GM23338 (cell line): ENCODE measurements around the gene PNPLA5. TPM values are rescaled to one million over a fixed set of nuclear protein-coding genes. Genes with fewer than 3 reads are reported as not detected.

ENCODE experiments used
- ATAC-seq: fragments of 200-7000 bp; cut with Tn5 transposase; 3 replicates; pipeline ENCODE4 v1.9.1; 2020
- DNase-seq: peaks from one replicate; pipeline ENCODE4 v3.0.0-alpha.2; 2015; ENCODE audit warnings: low spot score
- H2AFZ ChIP-seq: fragments of 200-600 bp; sonication (generic); 2 replicates; pipeline ENCODE4 v1.8.0; 2016; ENCODE audit warnings: antibody characterized with exemption, mild to moderate bottlenecking, moderate library complexity
- H3F3A ChIP-seq: fragments of 200-600 bp; sonication (generic); replicated peaks from 2 replicates; pipeline ENCODE4 v1.8.0; 2017; ENCODE audit warnings: antibody characterized with exemption, mixed run types, low read depth
- H3K27ac ChIP-seq: fragments of 200-600 bp; sonication (generic); 2 replicates; pipeline ENCODE4 v1.6.1; 2016; ENCODE audit warnings: low read depth
- H3K27me3 ChIP-seq: fragments of 200-600 bp; sonication (generic); 2 replicates; pipeline ENCODE4 v1.8.0; 2016; ENCODE audit warnings: mild to moderate bottlenecking, mixed run types, moderate library complexity; ENCODE audit not compliant: insufficient read depth
- H3K36me3 ChIP-seq: fragments of 200-600 bp; sonication (generic); 2 replicates; pipeline ENCODE4 v1.8.0; 2016; ENCODE audit warnings: mild to moderate bottlenecking; ENCODE audit not compliant: insufficient read depth
- H3K4me1 ChIP-seq: fragments of 200-600 bp; sonication (generic); 2 replicates; pipeline ENCODE4 v1.8.0; 2016; ENCODE audit warnings: mild to moderate bottlenecking, moderate library complexity; ENCODE audit not compliant: insufficient read depth
- H3K4me2 ChIP-seq: fragments of 200-600 bp; sonication (generic); 2 replicates; pipeline ENCODE4 v1.7.1; 2017; ENCODE audit warnings: mixed run types
- H3K4me3 ChIP-seq: fragments of 200-600 bp; sonication (generic); 2 replicates; pipeline ENCODE4 v1.6.1; 2016; ENCODE audit warnings: mixed run types
- H3K79me2 ChIP-seq: fragments of 200-600 bp; sonication (generic); replicated peaks from 2 replicates; pipeline ENCODE4 v1.8.0; 2017; ENCODE audit warnings: mild to moderate bottlenecking; ENCODE audit not compliant: insufficient read depth
- H3K9me2 ChIP-seq: fragments of 200-600 bp; sonication (generic); 2 replicates; pipeline ENCODE4 v1.8.0; 2017; ENCODE audit not compliant: insufficient read depth
- H4K20me1 ChIP-seq: fragments of 200-600 bp; sonication (generic); replicated peaks from 2 replicates; pipeline ENCODE4 v1.8.0; 2017; ENCODE audit warnings: mild to moderate bottlenecking; ENCODE audit not compliant: insufficient read depth
- H3K27ac Mint-ChIP-seq: 2 replicates; pipeline ENCODE4 v1.8.0; 2020; ENCODE audit warnings: inconsistent platforms, mild to moderate bottlenecking, moderate library complexity, mixed read lengths
- H3K27me3 Mint-ChIP-seq: 3 replicates; pipeline ENCODE4 v1.8.0; 2022; ENCODE audit warnings: low read depth, mild to moderate bottlenecking, moderate library complexity, mixed read lengths, inconsistent platforms; ENCODE audit not compliant: insufficient read depth, poor library complexity
- H3K36me3 Mint-ChIP-seq: 3 replicates; pipeline ENCODE4 v1.8.0; 2021; ENCODE audit warnings: low read depth, mild to moderate bottlenecking, inconsistent platforms, moderate library complexity, mixed read lengths
- H3K4me1 Mint-ChIP-seq: 3 replicates; pipeline ENCODE4 v1.8.0; 2020; ENCODE audit warnings: mild to moderate bottlenecking, inconsistent platforms, mixed read lengths
- H3K4me3 Mint-ChIP-seq: 3 replicates; pipeline ENCODE4 v1.8.0; 2021; ENCODE audit warnings: moderate library complexity, mild to moderate bottlenecking, inconsistent platforms, mixed read lengths
- H3K9me3 Mint-ChIP-seq: 3 replicates; pipeline ENCODE4 v1.8.0; 2020; ENCODE audit warnings: moderate library complexity, mild to moderate bottlenecking, inconsistent platforms, mixed read lengths
- CREB1 ChIP-seq: fragments of 250-450 bp; sonication (Bioruptor Pico); IDR thresholded peaks from 2 replicates; pipeline ENCODE4 v1.5.0; 2020; ENCODE audit warnings: low read depth, mild to moderate bottlenecking, moderate library complexity
- EZH2 ChIP-seq: fragments of 200-600 bp; sonication (generic); IDR thresholded peaks from one replicate; pipeline ENCODE4 v1.8.0; 2017; ENCODE audit warnings: antibody characterized with exemption, mild to moderate bottlenecking, low read depth; ENCODE audit not compliant: unreplicated experiment
- EZH2phosphoT487 ChIP-seq: fragments of 200-600 bp; sonication (generic); IDR thresholded peaks from one replicate; pipeline ENCODE4 v1.8.1; 2018; ENCODE audit warnings: antibody characterized with exemption; ENCODE audit not compliant: unreplicated experiment
- JUNB ChIP-seq: IDR thresholded peaks from one replicate; pipeline ENCODE4 v1.6.1; 2016; ENCODE audit warnings: antibody characterized with exemption; ENCODE audit not compliant: unreplicated experiment
- NANOG ChIP-seq: IDR thresholded peaks from 2 replicates; pipeline ENCODE4 v1.6.1; 2016; ENCODE audit warnings: antibody characterized with exemption, borderline replicate concordance
- POLR2AphosphoS5 ChIP-seq: IDR thresholded peaks from 2 replicates; pipeline ENCODE4 v1.6.1; 2016; ENCODE audit warnings: antibody characterized with exemption, low read depth
- REST ChIP-seq: IDR thresholded peaks from one replicate; pipeline ENCODE4 v1.6.1; 2018; ENCODE audit warnings: antibody characterized with exemption; ENCODE audit not compliant: unreplicated experiment
- STAT1 ChIP-seq: IDR thresholded peaks from one replicate; pipeline ENCODE4 v1.6.1; 2016; ENCODE audit warnings: antibody characterized with exemption; ENCODE audit not compliant: unreplicated experiment
- ZNF114 ChIP-seq: fragments of 250-450 bp; sonication (Bioruptor Pico); IDR thresholded peaks from 2 replicates; pipeline ENCODE4 v1.5.0; 2020; ENCODE audit warnings: mild to moderate bottlenecking, moderate library complexity
- ZNF331 ChIP-seq: fragments of 250-450 bp; sonication (Bioruptor Pico); IDR thresholded peaks from 2 replicates; pipeline ENCODE4 v1.5.0; 2020; ENCODE audit warnings: low read depth, mild to moderate bottlenecking, moderate library complexity
- ZNF462 ChIP-seq: fragments of 250-450 bp; sonication (Bioruptor Pico); IDR thresholded peaks from 2 replicates; pipeline ENCODE4 v1.5.0; 2020; ENCODE audit warnings: mild to moderate bottlenecking, moderate library complexity
- polyA plus RNA-seq: library from polyadenylated mRNA; unstranded; fragments of >200 nt; fragmentation: Nextera tagmentation; extraction: Ambion mirVana; gene quantifications from 2 replicates; pipeline ENCODE4 v1.2.1, GENCODE V29; 2016
- total RNA-seq: library from RNA; depleted of rRNA; stranded (reverse); fragments of >200 nt; shearing (Covaris generic); gene quantifications from 2 replicates; pipeline ENCODE4 v1.2.3, GENCODE V29; 2014

Gene PNPLA5
- total and polyA plus RNA-seq, 2 experiments from 2014 or later: 2.3 to 6.8 TPM

GRCh38 chr22:43882122-43882767 lies 9.6 kb downstream of the PNPLA5 start (continued):
- TF ChIP-seq REST (no peak), POLR2AphosphoS5 (no peak), JUNB (no peak), ZNF331 (CRISPR knock-in tag) (no peak), ZNF114 (CRISPR knock-in tag) (no peak), CREB1 (no peak)

GRCh38 chr22:43881091-43882061 lies 10.4 kb downstream of the PNPLA5 start:
- no peaks in the 10 kb centered on the region for H3K36me3 ChIP-seq
- H4K20me1 ChIP-seq: no peaks in the 10 kb centered on the region; the same call in 1 of the 2 replicates
- H3K36me3 Mint-ChIP-seq: peaks cover 14% of the 10 kb centered on the region
- no peak overlapping the region for H2AFZ ChIP-seq
- H3K27me3 Mint-ChIP-seq: peaks cover 6% of the 10 kb centered on the region
- ATAC-seq (no peak), DNase-seq (no peak)
- no peaks in the 10 kb centered on the region for H3K9me2 ChIP-seq
- no peaks in the 10 kb centered on the region for H3K4me1 ChIP-seq
- no peaks in the 10 kb centered on the region for H3K4me1 Mint-ChIP-seq
- H3K4me3 Mint-ChIP-seq: no peak overlapping the region
- no peaks in the 10 kb centered on the region for H3K79me2 ChIP-seq
- no peaks in the 10 kb centered on the region for H3K9me3 Mint-ChIP-seq
- no peak overlapping the region for H3K4me3 ChIP-seq
- no peaks in the 10 kb centered on the region for H3F3A ChIP-seq
- no peaks in the 10 kb centered on the region for H3K27me3 ChIP-seq
- TF ChIP-seq EZH2: no peak
- TF ChIP-seq POLR2AphosphoS5: no peak
- no peak for TF ChIP-seq EZH2phosphoT487
- no peak for TF ChIP-seq STAT1
- no peak for TF ChIP-seq ZNF331 (CRISPR knock-in tag)
- TF ChIP-seq ZNF462 (CRISPR knock-in tag): no peak
- no peak for TF ChIP-seq NANOG
- no peak for TF ChIP-seq CREB1
- no peak overlapping the region for H3K27ac Mint-ChIP-seq
- H3K4me2 ChIP-seq: no peak overlapping the region
- H3K27ac ChIP-seq: no peak overlapping the region
